HG02981 (cell line): Measurements from ENCODE around the gene CCDC126.
A peak's percentile ranks its signal among the peaks of the same experiment; 100 is the strongest.
"Not testable (repeated sequence)": the region's sequence is repeated elsewhere in the genome, so short reads cannot be mapped to it uniquely, and the experiment has no call there.

Experiments
- ATAC-seq: cut with Tn5 transposase; IDR thresholded peaks from one replicate; pipeline ENCODE4 v1.9.1; 2021; ENCODE audit warnings: mild to moderate bottlenecking, moderate library complexity; ENCODE audit not compliant: unreplicated experiment

Gene CCDC126

GRCh38 chr7:23597094-23598091, at the start of gene CCDC126:
CCDC126 (plus strand) TSS chr7:23597382; CDS start chr7:23611316, 13,934 bp downstream.
- peak; percentile 76 for ATAC-seq

DNA sequence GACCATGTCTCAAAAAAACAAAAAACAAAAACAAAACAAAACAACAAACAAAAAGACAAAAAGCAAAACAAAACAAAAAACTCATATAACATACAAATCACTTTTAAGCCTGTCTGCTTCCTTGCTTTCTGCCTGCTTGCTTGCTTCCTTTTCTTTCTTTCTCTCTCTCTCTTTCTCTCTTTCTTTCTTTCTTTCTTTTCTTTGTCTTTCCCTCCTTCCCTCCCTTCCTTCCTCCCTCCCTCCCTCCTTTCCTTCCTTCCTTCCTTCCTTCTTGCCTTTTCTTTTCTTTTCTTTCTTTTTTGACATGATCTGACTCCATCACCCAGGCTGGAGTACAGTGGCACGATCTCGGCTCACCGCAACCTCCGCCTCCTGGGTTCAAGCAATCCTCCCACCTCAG, 49.5 kb upstream of the CCDC126 start:
- no peak for ATAC-seq

- ATAC-seq, result no peak
Observed at GRCh38 chr7:23558303-23558702, 38.9 kb upstream of the CCDC126 start.

GRCh38 chr7:23570592-23571200, 26.5 kb upstream of the CCDC126 start:
- ATAC-seq, result peak; percentile 92

DNA sequence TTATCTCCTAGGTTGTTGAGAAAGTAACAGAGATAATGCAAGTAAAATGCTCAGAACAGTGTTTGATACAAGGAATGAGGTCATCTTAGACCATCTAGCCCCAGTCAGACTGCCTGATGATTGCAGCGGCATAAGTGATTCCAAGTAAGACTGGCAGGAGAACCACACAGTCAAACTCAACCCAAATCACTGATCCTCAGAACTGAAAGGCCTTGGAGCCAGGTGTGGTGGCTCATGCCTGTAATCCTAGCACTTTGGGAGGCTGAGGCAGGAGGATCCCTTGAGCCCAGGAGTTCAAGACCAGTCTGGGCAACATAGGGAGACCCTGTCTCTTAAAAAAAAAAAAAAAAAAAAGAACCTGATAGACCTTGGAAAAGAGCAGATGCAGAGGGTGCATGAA, 15.2 kb upstream of the CCDC126 start:
- ATAC-seq, result not testable (repeated sequence)

DNA sequence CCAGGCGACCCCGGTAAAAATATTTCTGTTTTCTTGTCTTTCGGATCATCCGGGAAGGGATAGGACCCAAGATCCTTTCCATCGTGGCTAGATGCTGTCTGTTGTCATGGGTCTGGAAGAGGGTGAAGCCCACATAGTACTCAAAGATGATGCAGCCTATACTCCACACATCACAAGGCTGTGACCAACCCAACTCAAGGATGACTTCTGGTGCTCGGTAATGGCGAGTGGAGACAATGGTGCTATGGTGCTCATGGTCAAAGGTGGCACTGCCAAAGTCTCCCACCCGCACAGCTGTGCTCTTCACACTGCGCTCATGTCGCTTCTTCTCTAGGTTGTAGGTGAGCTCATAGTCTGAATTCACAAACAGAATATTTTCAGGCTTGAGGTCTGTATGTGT, 11.9 kb upstream of the CCDC126 start:
- not testable (repeated sequence) for ATAC-seq

DNA sequence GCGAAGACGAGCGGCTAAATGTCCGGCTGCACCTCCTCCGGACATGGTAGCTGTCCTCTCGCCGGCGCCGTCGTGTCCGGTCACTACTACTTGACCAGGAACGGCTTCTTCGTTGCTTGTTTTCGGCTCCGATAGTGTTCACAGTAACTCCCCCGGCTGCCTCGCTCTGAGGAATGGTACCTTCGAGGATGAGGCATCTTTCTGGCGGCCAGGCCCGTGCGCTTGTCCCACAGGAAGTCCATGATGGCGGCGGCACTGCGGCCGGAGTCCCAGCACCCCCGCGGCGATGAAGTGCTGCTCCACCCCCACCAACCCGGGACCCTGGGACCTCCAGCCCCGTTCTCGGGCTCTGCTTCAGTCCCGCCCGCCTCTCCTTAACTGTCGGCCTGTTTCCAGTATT, 11.0 kb upstream of the CCDC126 start:
- no peak for ATAC-seq

GRCh38 chr7:23590529-23590928, 6.7 kb upstream of the CCDC126 start:
- no peak for ATAC-seq

DNA sequence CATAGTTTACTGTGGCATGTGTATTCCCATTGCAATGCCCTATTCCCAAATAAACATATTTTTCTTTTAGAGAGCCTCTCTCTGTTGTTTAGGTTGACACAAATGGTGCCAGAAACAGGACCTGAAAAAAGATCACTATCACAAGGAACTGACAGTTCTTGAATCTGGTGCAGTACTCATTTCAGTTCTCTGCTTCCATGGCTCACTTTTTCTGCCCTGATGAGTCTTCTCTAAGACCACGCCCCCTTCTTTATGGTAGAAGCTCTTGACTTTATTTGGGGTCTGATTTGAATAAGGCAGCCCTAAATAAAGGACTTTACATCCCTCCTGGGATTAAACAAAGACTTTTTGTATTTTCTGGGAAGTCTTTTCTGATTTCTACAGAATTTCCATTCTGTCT, 3.5 kb upstream of the CCDC126 start:
- no peak for ATAC-seq

GRCh38 chr7:23594879-23595604, 2.1 kb upstream of the CCDC126 start:
- peak; percentile 64 for ATAC-seq

DNA sequence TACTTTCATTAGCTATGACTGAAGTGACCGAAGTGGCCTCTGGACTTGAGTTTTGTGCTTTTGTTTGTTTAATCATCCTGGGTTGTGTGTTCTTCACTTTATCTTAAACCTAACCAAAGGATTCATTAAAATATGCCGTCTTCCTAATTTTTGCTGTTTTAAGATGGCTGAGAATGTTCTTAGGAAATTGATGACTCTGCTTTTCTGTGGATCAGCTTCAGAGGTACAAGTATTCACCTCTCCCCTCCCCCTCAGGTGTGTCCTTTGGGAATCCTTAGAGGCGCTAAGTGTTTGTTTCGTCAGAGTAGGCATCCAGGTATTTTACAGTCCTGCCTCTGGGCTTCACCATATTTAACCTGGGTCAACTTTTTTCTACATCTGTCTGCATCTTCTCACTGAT, 1.1 kb downstream of the CCDC126 start:
- no peak for ATAC-seq

DNA sequence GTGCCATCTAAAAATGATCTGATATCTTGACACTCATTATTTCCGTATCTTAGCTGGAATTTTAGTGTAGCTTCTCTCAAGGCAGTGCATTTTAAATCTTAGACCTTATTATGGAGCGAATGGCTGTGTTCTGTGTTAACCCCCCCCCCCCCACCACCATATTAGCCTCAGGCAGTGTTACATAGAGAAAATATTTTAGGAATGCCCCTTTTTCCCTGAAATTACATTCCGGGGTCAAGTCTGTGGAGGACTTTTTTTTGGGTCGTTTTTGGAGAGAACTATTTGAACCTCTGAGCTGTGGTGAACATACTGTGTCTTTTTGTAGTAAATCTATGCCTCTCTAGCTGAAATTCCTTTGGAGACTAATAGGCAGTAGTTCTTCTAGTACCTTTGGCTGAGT, 3.1 kb downstream of the CCDC126 start:
- ATAC-seq, result no peak

GRCh38 chr7:23603632-23604295, 6.6 kb downstream of the CCDC126 start:
- ATAC-seq, result no peak

DNA sequence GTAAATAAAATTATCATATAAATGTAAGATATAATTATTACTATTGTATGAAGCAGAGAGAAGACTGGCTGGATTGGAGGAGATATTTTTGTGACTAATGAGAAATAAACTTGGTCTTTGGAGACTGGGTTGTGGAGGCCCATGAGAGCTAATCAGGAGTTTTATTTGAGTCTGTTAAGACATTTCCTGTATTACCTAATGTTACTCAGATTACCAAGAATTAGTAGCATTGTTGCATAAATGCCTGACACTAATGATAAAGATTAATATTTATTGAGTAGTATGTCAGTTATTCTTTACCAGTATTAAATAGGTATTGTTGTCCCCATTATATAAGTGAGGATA, 7.1 kb downstream of the CCDC126 start:
- ATAC-seq, result no peak

- no peak for ATAC-seq
Observed at GRCh38 chr7:23607130-23607529, 9.9 kb downstream of the CCDC126 start.

DNA sequence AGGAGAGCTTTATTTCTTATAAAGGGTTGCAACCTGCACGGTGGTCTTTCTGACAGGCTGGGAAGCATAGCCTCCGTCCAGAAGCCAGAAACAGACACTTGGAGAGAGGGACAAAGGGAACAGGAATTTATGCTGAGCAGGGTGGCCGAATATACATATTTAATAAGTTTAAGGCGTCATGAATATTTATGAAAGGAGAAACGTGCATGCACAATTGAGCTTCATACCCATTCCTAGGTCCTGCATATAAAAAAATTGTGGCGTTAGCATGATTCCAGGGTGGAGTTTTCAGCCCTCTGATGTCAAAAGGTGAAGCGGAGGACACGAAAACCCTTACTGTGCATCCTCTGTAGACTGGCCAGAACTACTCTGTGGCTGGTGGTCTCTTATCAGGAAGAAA, 10.7 kb downstream of the CCDC126 start:
- no peak for ATAC-seq

GRCh38 chr7:23615331-23615730, 18.1 kb downstream of the CCDC126 start:
- ATAC-seq, result no peak

GRCh38 chr7:23616593-23616992, 19.4 kb downstream of the CCDC126 start:
- ATAC-seq, result no peak

- ATAC-seq, result no peak
Observed at GRCh38 chr7:23617482-23617881, 20.3 kb downstream of the CCDC126 start.

GRCh38 chr7:23618241-23618640, 21.1 kb downstream of the CCDC126 start:
- no peak for ATAC-seq

- no peak for ATAC-seq
Observed at GRCh38 chr7:23619141-23619540, 22.0 kb downstream of the CCDC126 start.
